ENCODE measurements around the gene MEAK7. TPM values are rescaled to one million over a fixed set of nuclear protein-coding genes. Genes with fewer than 3 reads are reported as not detected.
"Not testable (repeated sequence)": the region's sequence is repeated elsewhere in the genome, so short reads cannot be mapped to it uniquely, and the experiment has no call there.

MEAK7 gene
- total RNA-seq, 2 donors from 2014 or later = 30.3 to 34.9 TPM

DNA sequence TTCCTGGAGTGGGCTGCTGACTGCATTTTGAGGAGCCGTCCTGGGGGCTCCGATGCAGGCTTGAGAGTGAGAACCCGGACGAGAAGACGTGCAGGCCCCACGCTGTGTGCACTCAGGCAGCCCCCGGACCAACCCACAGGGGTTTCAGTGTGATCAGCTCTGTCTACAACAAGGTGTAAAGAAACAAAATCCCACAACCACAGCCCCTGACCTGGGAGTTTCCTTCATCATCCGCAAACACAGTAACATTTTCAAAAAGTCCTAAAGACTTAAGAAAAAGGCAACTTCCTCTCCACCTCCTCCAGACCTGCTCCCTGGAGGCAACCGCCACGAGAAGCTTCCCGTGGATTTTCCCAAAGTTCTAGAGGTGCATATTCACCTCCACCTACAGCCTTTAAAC is 15.4 kb upstream of the MEAK7 start:
- no peaks in the 10 kb centered on the region for H3K27me3 ChIP-seq (ENCODE audit: control insufficient read depth, insufficient read depth, low read length, poor library complexity, severe bottlenecking)
- WGBS, 2 experiments (ENCODE audit: insufficient coverage in 1 of 2, insufficient read length in 1 of 2) = 75 to 83% methylated on average over 11 of the region's 11 CpGs
- TF ChIP-seq, protein P1, sequence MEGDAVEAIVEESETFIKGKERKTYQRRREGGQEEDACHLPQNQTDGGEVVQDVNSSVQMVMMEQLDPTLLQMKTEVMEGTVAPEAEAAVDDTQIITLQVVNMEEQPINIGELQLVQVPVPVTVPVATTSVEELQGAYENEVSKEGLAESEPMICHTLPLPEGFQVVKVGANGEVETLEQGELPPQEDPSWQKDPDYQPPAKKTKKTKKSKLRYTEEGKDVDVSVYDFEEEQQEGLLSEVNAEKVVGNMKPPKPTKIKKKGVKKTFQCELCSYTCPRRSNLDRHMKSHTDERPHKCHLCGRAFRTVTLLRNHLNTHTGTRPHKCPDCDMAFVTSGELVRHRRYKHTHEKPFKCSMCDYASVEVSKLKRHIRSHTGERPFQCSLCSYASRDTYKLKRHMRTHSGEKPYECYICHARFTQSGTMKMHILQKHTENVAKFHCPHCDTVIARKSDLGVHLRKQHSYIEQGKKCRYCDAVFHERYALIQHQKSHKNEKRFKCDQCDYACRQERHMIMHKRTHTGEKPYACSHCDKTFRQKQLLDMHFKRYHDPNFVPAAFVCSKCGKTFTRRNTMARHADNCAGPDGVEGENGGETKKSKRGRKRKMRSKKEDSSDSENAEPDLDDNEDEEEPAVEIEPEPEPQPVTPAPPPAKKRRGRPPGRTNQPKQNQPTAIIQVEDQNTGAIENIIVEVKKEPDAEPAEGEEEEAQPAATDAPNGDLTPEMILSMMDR (conservative IDR thresholded peaks at IDR 0.05) = no peak
- no peak overlapping the region for H3K4me3 ChIP-seq (ENCODE audit: low read length)
- Mint-ChIP-seq H3K36me3 (ENCODE audit: low read depth) (no peaks in the 10 kb centered on the region), H3K4me1 (peaks cover 3% of the 10 kb centered on the region), H3K27me3 (ENCODE audit: insufficient read depth) (no peaks in the 10 kb centered on the region), H3K27ac (no peak overlapping the region), H3K4me3 (no peak overlapping the region), H3K9me3 (peaks cover 3% of the 10 kb centered on the region)
- H3K4me1 ChIP-seq (ENCODE audit: control insufficient read depth, insufficient read depth, low read length) = no peaks in the 10 kb centered on the region
- H3K9me3 ChIP-seq (ENCODE audit: control insufficient read depth, low read length) = no peaks in the 10 kb centered on the region
- H3K9ac ChIP-seq (ENCODE audit: extremely low read depth, low read length, poor library complexity, severe bottlenecking) = no peak overlapping the region
- no peak for DNase-seq
- no peak overlapping the region for H3K27ac ChIP-seq (ENCODE audit: low read depth, low read length)
- no peaks in the 10 kb centered on the region for H3K36me3 ChIP-seq (ENCODE audit: control insufficient read depth, insufficient read depth, low read length)

DNA sequence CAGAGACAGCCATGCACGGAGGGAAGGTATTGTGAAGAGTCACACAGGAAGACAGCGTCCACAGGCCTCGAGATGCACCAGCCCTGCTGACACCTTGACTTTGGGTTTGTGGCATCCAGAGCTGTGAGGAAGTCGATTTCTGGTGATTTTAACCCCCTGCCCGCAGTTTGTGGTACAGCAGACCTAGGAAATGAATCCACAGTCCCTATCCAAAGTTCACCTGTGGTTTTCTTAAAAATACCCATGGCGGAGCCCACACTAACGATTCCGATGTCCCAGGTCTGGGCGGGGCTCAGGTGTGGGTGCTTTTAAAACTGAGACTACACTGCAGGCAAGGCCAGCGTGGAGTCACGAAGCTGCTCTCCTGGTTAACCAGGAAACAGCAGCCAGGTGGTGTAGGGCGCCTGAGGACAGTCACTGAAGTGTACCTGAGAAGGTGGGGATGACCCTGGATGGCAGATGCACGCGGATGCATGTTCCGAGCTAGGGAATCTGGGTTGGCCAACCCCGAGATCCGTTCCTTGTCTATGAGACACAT is 14.4 kb upstream of the MEAK7 start:
- no peaks in the 10 kb centered on the region for H3K27me3 ChIP-seq (ENCODE audit: control insufficient read depth, insufficient read depth, low read length, poor library complexity, severe bottlenecking)
- WGBS, 2 experiments (ENCODE audit: insufficient coverage in 1 of 2, insufficient read length in 1 of 2) = 91 to 94% methylated on average over 8 to 17 of the region's 17 CpGs
- no peak for DNase-seq
- Mint-ChIP-seq H3K36me3 (ENCODE audit: low read depth) (no peaks in the 10 kb centered on the region), H3K27me3 (ENCODE audit: insufficient read depth) (no peaks in the 10 kb centered on the region), H3K27ac (no peak overlapping the region), H3K4me3 (no peak overlapping the region), H3K9me3 (peaks cover 3% of the 10 kb centered on the region), H3K4me1 (peaks cover 5% of the 10 kb centered on the region)
- peaks cover 3% of the 10 kb centered on the region for H3K4me1 ChIP-seq (ENCODE audit: control insufficient read depth, insufficient read depth, low read length)
- H3K36me3 ChIP-seq (ENCODE audit: control insufficient read depth, insufficient read depth, low read length) = no peaks in the 10 kb centered on the region
- H3K4me3 ChIP-seq (ENCODE audit: low read length) = no peak overlapping the region
- no peak overlapping the region for H3K27ac ChIP-seq (ENCODE audit: low read depth, low read length)
- no peaks in the 10 kb centered on the region for H3K9me3 ChIP-seq (ENCODE audit: control insufficient read depth, low read length)
- TF ChIP-seq, protein P1 (conservative IDR thresholded peaks at IDR 0.05) = no peak
- H3K9ac ChIP-seq (ENCODE audit: extremely low read depth, low read length, poor library complexity, severe bottlenecking) = peak overlapping the region; percentile 11

DNA sequence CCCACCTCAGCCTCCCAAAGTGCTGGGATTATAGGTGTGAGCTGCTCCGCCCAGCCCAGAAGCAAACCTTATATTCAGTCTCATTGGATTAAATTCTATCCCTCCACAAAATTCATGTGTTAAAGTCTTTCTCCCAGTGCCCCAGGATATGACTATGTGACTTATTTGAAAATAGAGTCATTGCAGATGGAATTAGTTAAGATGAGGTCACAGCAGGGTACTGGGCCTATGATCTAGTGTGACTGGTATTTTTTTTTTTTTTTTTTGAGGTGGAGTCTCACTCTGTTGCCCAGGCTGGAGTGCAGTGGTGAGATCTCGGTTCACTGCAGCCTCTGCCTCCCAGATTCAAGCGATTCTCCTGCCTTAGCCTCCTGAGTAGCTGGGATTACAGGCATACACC is 13.8 kb upstream of the MEAK7 start:
- not testable (repeated sequence) for H3K4me3 Mint-ChIP-seq; H3K36me3 ChIP-seq (ENCODE audit: control insufficient read depth, insufficient read depth, low read length); H3K27me3 Mint-ChIP-seq (ENCODE audit: insufficient read depth); H3K27ac Mint-ChIP-seq; H3K27ac ChIP-seq (ENCODE audit: low read depth, low read length); H3K4me1 Mint-ChIP-seq; H3K9ac ChIP-seq (ENCODE audit: extremely low read depth, low read length, poor library complexity, severe bottlenecking); H3K27me3 ChIP-seq (ENCODE audit: control insufficient read depth, insufficient read depth, low read length, poor library complexity, severe bottlenecking); H3K36me3 Mint-ChIP-seq (ENCODE audit: low read depth); H3K4me3 ChIP-seq (ENCODE audit: low read length); H3K9me3 ChIP-seq (ENCODE audit: control insufficient read depth, low read length); H3K9me3 Mint-ChIP-seq; DNase-seq; H3K4me1 ChIP-seq (ENCODE audit: control insufficient read depth, insufficient read depth, low read length)
- WGBS, 2 experiments (ENCODE audit: insufficient coverage in 1 of 2, insufficient read length in 1 of 2) = 95% methylated on average over 3 of the region's 3 CpGs; no CpG with 5 or more reads in 1 of the 2 experiments

DNA sequence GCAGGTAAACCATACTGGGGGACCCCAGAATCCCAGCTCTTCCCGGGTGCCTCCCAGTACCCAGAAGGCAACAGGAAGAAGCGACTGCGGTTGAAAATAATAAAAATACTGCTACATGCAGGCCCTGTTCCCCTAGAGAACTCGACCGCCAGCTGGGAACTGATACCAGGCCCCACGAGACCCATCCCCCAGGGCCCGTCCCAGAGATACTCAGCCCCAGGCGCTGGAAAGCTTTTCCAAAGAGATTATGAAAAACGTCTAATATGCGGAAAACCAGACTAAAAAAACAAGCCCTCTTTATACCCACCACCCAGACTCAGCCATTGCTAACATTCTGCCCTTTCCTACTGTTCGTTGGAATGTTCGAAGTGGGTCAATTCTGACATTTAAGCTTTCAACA is 12.9 kb upstream of the MEAK7 start:
- H3K4me3 ChIP-seq (ENCODE audit: low read length) = no peak overlapping the region
- H3K27me3 ChIP-seq (ENCODE audit: control insufficient read depth, insufficient read depth, low read length, poor library complexity, severe bottlenecking) = no peaks in the 10 kb centered on the region
- Mint-ChIP-seq H3K4me3 (no peak overlapping the region), H3K36me3 (ENCODE audit: low read depth) (no peaks in the 10 kb centered on the region), H3K9me3 (no peaks in the 10 kb centered on the region), H3K4me1 (peaks cover 5% of the 10 kb centered on the region), H3K27ac (no peak overlapping the region), H3K27me3 (ENCODE audit: insufficient read depth) (no peaks in the 10 kb centered on the region)
- DNase-seq = no peak
- no peaks in the 10 kb centered on the region for H3K9me3 ChIP-seq (ENCODE audit: control insufficient read depth, low read length)
- H3K4me1 ChIP-seq (ENCODE audit: control insufficient read depth, insufficient read depth, low read length) = peaks cover 3% of the 10 kb centered on the region
- 89 to 91% methylated on average over 8 to 12 of the region's 12 CpGs for WGBS, 2 experiments (ENCODE audit: insufficient coverage in 1 of 2, insufficient read length in 1 of 2)
- H3K36me3 ChIP-seq (ENCODE audit: control insufficient read depth, insufficient read depth, low read length) = no peaks in the 10 kb centered on the region
- H3K27ac ChIP-seq (ENCODE audit: low read depth, low read length) = no peak overlapping the region
- no peak overlapping the region for H3K9ac ChIP-seq (ENCODE audit: extremely low read depth, low read length, poor library complexity, severe bottlenecking)
- TF ChIP-seq, protein P1 (conservative IDR thresholded peaks at IDR 0.05) = no peak

All from endodermal cell (in vitro differentiated cells).